Measurements from ENCODE around the gene PCNA. TPM values are rescaled to one million over a fixed set of nuclear protein-coding genes. Genes with fewer than 3 reads are reported as not detected.
"Not testable (repeated sequence)": the region's sequence is repeated elsewhere in the genome, so short reads cannot be mapped to it uniquely, and the experiment has no call there.

The PCNA gene
- polyA plus RNA-seq, 3 donors from 2014 or later, result 63.3 to 86.5 (median 76.4) TPM

GRCh38 chr20:5077761-5078387, 41.9 kb downstream of the PCNA start:
- no peaks in the 10 kb centered on the region for H3K36me3 Mint-ChIP-seq
- peaks cover 0 to 1% (median 0%) of the 10 kb centered on the region in 3 donors for H3K27me3 Mint-ChIP-seq (ENCODE audit: low read depth in 3 of 3)
- no peaks in the 10 kb centered on the region for H3K9me3 Mint-ChIP-seq
- peaks cover 38 to 48% of the 10 kb centered on the region in 2 donors for H3K4me1 Mint-ChIP-seq
- peak overlapping the region; percentile 92 to 98 (median 96) for H3K27ac Mint-ChIP-seq
- DNase-seq, result peak in 1 of 3 donors; percentile 9
- peak overlapping the region; percentile 65 to 87 (median 80) for H3K4me3 Mint-ChIP-seq

GRCh38 chr20:5076913-5077312, 42.8 kb downstream of the PCNA start:
- H3K4me1 Mint-ChIP-seq, result peaks cover 38 to 48% of the 10 kb centered on the region in 2 donors
- not testable (repeated sequence) for H3K4me3 Mint-ChIP-seq; H3K27me3 Mint-ChIP-seq (ENCODE audit: low read depth in 3 of 3); H3K9me3 Mint-ChIP-seq; DNase-seq; H3K36me3 Mint-ChIP-seq
- peak overlapping the region; percentile 92 to 98 (median 96) for H3K27ac Mint-ChIP-seq

- Mint-ChIP-seq H3K27ac (peak overlapping the region; percentile 42 to 88 (median 68)), H3K4me1 (peaks cover 24 to 36% of the 10 kb centered on the region in 2 donors), H3K4me3 (peak overlapping the region in 1 of 5 donors; percentile 15), H3K27me3 (ENCODE audit: low read depth in 3 of 3) (peaks cover 0 to 2% (median 0%) of the 10 kb centered on the region in 3 donors), H3K36me3 (peaks cover 0 to 4% (median 0%) of the 10 kb centered on the region in 3 donors), H3K9me3 (no peaks in the 10 kb centered on the region)
- no peak for DNase-seq
Measured at GRCh38 chr20:5074232-5074674, 45.5 kb downstream of the PCNA start.

- Mint-ChIP-seq H3K36me3 (peaks cover 0 to 4% (median 0%) of the 10 kb centered on the region in 3 donors), H3K4me1 (peaks cover 23 to 31% of the 10 kb centered on the region in 2 donors), H3K27me3 (ENCODE audit: low read depth in 3 of 3) (peaks cover 0 to 2% (median 0%) of the 10 kb centered on the region in 3 donors), H3K4me3 (peak overlapping the region in 1 of 5 donors; percentile 15), H3K27ac (peak overlapping the region in 5 of 6 donors; percentile 34 to 88 (median 70)), H3K9me3 (no peaks in the 10 kb centered on the region)
- no peak for DNase-seq
Measured at GRCh38 chr20:5073660-5074231, 46.0 kb downstream of the PCNA start.

- H3K4me3 Mint-ChIP-seq, result no peak overlapping the region
- H3K4me1 Mint-ChIP-seq, result peaks cover 16 to 24% of the 10 kb centered on the region in 2 donors
- H3K27ac Mint-ChIP-seq, result peak overlapping the region in 4 of 6 donors; percentile 46 to 83 (median 72)
- H3K27me3 Mint-ChIP-seq (ENCODE audit: low read depth in 3 of 3), result peaks cover 0 to 2% (median 0%) of the 10 kb centered on the region in 3 donors
- no peaks in the 10 kb centered on the region for H3K9me3 Mint-ChIP-seq
- H3K36me3 Mint-ChIP-seq, result peaks cover 0 to 4% (median 0%) of the 10 kb centered on the region in 3 donors
- DNase-seq, result no peak
Measured at GRCh38 chr20:5072756-5073659, 46.8 kb downstream of the PCNA start.

GRCh38 chr20:5071942-5072341, 47.8 kb downstream of the PCNA start:
- not testable (repeated sequence) for H3K27me3 Mint-ChIP-seq (ENCODE audit: low read depth in 3 of 3); H3K36me3 Mint-ChIP-seq; H3K4me3 Mint-ChIP-seq; H3K27ac Mint-ChIP-seq; H3K9me3 Mint-ChIP-seq; DNase-seq
- peaks cover 7 to 15% of the 10 kb centered on the region in 2 donors for H3K4me1 Mint-ChIP-seq

GRCh38 chr20:5070570-5070969, 49.2 kb downstream of the PCNA start:
- Mint-ChIP-seq H3K9me3 (no peaks in the 10 kb centered on the region), H3K27ac (peak overlapping the region in 1 of 6 donors; percentile 53), H3K4me1 (peaks cover 7 to 15% of the 10 kb centered on the region in 2 donors), H3K27me3 (ENCODE audit: low read depth in 3 of 3) (peaks cover 0 to 2% (median 0%) of the 10 kb centered on the region in 3 donors), H3K36me3 (peaks cover 0 to 4% (median 0%) of the 10 kb centered on the region in 3 donors), H3K4me3 (no peak overlapping the region)
- DNase-seq, result no peak

GRCh38 chr20:5070081-5070480, 49.7 kb downstream of the PCNA start:
- peaks cover 0 to 2% (median 0%) of the 10 kb centered on the region in 3 donors for H3K27me3 Mint-ChIP-seq (ENCODE audit: low read depth in 3 of 3)
- DNase-seq, result no peak
- H3K27ac Mint-ChIP-seq, result peak overlapping the region in 1 of 6 donors; percentile 53
- peaks cover 7 to 15% of the 10 kb centered on the region in 2 donors for H3K4me1 Mint-ChIP-seq
- H3K36me3 Mint-ChIP-seq, result peaks cover 0 to 4% (median 0%) of the 10 kb centered on the region in 3 donors
- no peaks in the 10 kb centered on the region for H3K9me3 Mint-ChIP-seq
- H3K4me3 Mint-ChIP-seq, result no peak overlapping the region

GRCh38 chr20:5069141-5069806, 50.5 kb downstream of the PCNA start:
- Mint-ChIP-seq H3K27ac (peak overlapping the region in 2 of 6 donors; percentile 18 to 49), H3K9me3 (no peaks in the 10 kb centered on the region), H3K36me3 (peaks cover 0 to 4% (median 0%) of the 10 kb centered on the region in 3 donors), H3K4me1 (peaks cover 7 to 12% of the 10 kb centered on the region in 2 donors), H3K27me3 (ENCODE audit: low read depth in 3 of 3) (peaks cover 0 to 2% (median 0%) of the 10 kb centered on the region in 3 donors), H3K4me3 (no peak overlapping the region)
- no peak for DNase-seq

- H3K4me1 Mint-ChIP-seq, result peaks cover 2 to 7% of the 10 kb centered on the region in 2 donors
- no peaks in the 10 kb centered on the region for H3K9me3 Mint-ChIP-seq
- H3K27me3 Mint-ChIP-seq (ENCODE audit: low read depth in 3 of 3), result peaks cover 0 to 2% (median 0%) of the 10 kb centered on the region in 3 donors
- peak overlapping the region in 1 of 6 donors; percentile 73 for H3K27ac Mint-ChIP-seq
- H3K4me3 Mint-ChIP-seq, result no peak overlapping the region
- DNase-seq, result no peak
- H3K36me3 Mint-ChIP-seq, result peaks cover 0 to 4% (median 0%) of the 10 kb centered on the region in 3 donors
Measured at GRCh38 chr20:5067877-5068645, 51.7 kb downstream of the PCNA start.

GRCh38 chr20:5065879-5066383, 53.8 kb downstream of the PCNA start:
- Mint-ChIP-seq H3K27ac (no peak overlapping the region), H3K36me3 (peaks cover 0 to 1% (median 0%) of the 10 kb centered on the region in 3 donors), H3K4me3 (no peak overlapping the region), H3K4me1 (peaks cover 2 to 7% of the 10 kb centered on the region in 2 donors), H3K9me3 (no peaks in the 10 kb centered on the region), H3K27me3 (ENCODE audit: low read depth in 3 of 3) (peaks cover 0 to 2% (median 0%) of the 10 kb centered on the region in 3 donors)
- DNase-seq, result no peak

- H3K27me3 Mint-ChIP-seq (ENCODE audit: low read depth in 3 of 3), result peaks cover 0 to 2% (median 0%) of the 10 kb centered on the region in 3 donors
- H3K27ac Mint-ChIP-seq, result peak overlapping the region in 1 of 6 donors; percentile 11
- H3K9me3 Mint-ChIP-seq, result no peaks in the 10 kb centered on the region
- DNase-seq, result no peak
- H3K4me3 Mint-ChIP-seq, result no peak overlapping the region
- H3K36me3 Mint-ChIP-seq, result no peaks in the 10 kb centered on the region
- peaks cover 3 to 7% of the 10 kb centered on the region in 2 donors for H3K4me1 Mint-ChIP-seq
Measured at GRCh38 chr20:5065166-5065878, 54.4 kb downstream of the PCNA start.

Measured in immature natural killer cell (primary cell).